GM21723 (cell line): Measurements from ENCODE around the gene RAB44.
"Not testable (repeated sequence)": the region's sequence is repeated elsewhere in the genome, so short reads cannot be mapped to it uniquely, and the experiment has no call there.

Experiments
- ATAC-seq: cut with Tn5 transposase; IDR thresholded peaks from one replicate; pipeline ENCODE4 v1.9.1; 2021; ENCODE audit warnings: mild to moderate bottlenecking, moderate library complexity; ENCODE audit not compliant: unreplicated experiment

RAB44 gene, protein sequence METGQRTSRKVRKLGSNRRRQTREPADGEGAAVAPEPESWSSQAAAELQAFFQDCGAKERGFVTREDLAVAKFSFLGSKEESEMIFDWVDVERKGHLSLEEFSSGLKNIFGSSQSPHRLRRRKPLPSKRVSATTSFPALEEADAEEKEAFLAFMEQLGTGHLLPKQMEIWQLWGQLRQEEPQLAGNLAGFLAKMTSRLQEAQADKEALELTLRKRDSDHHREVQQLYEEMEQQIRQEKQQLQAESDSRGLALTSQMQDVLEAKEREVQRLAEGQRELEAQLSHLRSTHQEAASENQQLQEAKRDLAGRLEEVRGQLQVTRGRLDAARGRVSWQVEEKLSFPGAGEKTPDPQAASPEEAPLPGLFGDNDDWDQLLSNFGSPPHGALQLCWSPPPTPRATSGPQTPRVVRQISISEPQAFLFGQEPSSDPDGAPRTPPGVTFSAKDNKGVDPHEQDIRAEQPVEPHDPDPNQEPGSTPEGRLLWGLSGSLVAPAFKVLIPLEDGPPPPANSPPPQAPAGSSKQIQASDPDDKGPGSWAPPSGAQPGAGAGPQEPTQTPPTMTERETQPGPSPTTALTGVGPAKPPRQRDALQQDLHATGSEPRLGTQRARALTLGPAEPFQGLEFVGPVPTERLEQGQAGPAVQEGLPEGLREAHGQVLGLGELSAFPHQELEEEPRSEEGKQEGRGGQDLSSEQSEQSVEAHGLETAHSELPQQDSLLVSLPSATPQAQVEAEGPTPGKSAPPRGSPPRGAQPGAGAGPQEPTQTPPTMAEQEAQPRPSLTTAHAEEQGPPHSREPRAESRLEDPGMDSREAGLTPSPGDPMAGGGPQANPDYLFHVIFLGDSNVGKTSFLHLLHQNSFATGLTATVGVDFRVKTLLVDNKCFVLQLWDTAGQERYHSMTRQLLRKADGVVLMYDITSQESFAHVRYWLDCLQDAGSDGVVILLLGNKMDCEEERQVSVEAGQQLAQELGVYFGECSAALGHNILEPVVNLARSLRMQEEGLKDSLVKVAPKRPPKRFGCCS

DNA sequence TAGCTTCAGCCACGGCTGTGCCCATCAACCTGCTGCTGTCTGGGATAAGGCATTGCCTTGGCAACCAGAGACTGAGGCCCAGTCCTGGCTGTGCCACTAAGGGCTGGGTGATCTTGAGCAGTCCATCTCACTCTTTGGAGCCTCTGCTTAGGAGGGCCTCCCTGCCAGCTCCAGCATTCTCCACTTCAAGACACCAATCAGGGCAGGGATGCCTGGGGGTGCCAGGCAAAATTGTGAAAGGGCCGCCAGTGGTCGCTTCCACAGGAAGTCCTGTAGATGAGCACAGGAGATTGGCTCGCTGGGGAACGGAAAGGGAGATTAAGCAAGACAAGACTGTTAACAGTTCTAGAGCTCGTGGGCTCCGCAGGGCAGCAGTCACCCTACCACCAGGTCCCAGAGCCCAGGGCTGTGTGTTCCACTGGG is at the start of gene RAB44:
Gene RAB44, plus strand, starts transcription at position 346 of the 423 bp plus-strand sequence. CDS start 6,410 bp downstream, outside the sequence.
- ATAC-seq, result no peak

DNA sequence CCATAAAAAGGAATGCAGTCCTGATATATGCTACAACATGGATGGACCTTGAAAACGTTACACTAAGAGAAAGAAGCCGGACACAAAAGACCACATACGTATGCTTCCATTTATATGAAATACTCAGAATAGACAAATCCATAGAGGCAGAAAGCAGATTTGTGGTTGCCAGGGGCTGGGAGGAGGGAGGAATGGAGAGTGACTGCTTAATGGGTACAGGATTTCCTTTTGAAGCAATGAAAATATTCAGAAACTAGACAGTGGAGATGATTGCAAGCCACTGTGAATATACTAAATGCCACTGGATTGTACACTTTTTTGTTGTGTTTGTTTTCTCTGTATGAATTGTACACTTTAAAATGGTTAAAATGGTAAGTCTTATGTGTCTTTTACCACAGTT is 48.5 kb upstream of the RAB44 start:
- no peak for ATAC-seq

DNA sequence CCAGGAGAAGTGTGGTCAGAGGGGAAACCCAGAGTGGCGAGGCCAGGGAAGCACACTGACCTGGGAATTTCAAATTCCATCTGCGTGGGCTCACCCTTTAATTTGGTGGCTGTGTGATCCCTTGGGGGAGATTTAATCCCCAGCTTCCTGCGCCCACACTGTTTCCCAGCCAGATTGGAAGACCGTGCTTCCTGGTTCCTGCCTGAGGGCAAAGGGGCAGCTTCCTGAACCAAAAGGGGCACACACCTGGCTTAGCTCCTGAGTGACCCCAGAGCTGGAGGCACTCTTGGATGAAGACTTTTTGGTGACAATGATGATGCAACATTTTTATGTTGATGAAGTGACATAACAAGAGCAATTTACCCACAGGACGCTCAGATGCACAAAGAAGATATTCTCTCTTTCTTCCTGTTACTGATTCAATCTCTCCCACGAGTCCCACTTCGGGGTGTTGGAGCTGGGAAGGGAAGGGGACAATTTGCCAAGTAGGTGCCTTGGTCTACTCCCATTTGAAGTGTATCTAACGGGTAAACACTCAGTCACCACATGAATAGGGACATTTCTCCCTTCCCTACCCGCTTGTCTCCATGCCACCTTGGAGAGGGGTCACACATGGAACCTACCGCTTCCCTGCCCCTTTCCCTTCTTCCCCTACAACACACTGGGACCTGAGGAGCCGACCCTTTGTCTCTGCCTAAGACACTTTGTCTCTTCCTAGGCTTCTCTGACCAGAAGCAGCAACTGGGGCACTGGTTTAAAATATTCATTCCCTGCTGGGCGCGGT is 47.7 kb upstream of the RAB44 start:
- ATAC-seq, result no peak

DNA sequence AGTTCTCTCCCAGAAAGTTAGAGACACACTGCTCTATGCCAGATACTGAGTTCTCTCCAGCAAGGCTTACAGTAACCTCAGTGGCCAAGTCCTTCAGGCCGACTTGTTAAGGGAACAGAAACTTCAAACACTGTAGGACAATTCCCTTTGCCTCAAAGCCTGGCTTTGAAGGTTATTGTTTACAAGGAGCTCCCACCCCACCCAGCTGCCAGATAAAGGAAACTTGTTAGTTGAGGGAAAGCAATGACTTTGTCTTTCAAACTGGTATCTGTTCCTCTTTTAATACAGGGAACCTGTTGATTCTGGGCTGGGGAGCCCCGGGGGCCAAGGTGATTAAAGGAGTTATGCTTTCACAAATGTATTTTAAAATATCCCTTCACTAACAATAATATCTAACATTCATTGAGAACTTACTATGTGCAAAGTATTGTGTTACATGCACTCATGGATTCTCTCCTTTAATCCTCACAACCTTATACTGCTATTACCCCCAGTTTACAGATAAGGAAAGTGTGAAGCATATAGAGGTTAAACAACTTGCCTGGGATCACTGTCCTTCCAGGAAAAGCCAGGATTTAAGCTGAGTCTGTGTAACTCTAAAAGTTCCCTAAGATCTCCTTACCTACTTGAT is 46.7 kb upstream of the RAB44 start:
- ATAC-seq, result peak; percentile 79

DNA sequence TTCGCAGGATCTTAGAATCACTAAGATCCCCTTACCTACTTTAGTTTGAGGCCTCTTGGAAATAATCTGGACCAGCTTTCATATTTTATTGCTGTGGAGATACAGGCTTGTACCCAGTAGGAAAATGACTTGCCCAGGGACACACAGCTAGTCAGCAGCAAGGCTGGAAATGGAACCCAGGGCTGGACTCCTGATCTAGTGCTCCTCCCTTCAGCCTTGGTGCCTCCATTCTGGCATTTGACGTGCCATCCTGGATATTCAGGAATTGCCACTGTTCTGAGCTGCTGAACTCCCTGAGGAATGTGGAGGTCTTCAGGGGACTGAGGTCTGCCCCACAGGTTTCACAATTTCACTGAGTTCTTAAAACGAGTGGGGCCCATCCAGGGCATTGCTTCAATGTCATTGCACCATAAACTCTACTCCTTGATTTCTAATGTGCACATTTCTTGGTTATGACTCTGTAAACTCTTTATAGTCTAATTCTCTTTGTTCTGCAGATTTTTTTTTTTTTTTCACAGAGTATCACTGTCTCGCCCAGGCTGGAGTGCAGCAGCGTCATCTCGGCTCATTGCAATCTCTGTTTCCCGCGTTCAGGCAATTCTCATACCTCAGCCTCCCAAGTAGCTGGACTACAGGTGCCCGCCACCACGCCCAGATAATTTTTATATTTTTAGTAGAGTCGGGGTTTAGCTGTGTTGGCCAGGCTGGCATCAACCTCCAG is 45.8 kb upstream of the RAB44 start:
- no peak for ATAC-seq

DNA sequence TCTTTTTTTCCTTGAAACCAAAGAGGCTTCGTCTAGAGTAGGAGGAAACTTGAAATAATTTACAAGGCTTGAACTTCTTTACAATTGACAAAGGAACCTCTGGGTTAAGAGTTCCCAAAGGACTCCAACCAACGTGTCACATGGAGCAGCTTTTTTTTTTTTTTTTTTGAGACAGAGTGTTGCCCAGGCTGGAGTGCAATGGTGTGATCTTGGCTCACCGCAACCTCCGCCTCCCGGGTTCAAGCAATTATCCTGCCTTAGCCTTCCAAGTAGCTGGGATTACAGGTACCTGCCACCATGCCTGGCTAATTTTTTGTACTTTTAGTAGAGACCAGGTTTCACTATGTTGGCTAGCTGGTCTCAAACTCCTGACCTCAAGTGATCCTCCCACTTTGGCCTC is 43.2 kb upstream of the RAB44 start:
- ATAC-seq, result not testable (repeated sequence)

DNA sequence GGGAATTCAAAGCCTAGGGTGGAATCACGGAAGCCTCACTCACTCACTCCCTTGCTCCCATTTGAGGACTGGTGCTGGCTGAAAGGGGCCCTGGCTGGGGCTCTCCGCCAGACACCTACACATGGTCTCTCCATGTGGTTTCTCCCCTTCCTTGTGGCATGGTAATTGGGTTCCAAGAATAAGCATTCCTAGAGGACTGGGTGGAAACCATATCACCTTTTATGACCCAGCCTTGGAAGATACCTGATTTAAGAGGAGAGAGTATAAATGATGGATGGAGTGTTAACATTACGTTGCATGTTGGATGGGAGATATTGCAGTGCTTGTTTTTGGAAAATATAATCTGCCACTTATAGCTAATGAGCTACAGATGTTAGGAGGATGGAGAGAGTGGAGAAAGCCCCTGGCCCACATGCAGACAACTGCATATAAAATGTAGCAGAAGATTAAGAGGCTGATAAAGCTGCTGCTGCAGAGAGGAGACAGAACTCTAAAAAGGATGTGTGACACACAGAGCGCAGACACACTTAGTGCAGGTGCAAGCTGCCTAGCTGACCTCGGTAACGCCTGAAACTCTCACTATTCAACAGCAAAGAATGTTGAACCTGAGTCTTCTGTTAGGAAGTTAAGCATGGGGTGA is 42.4 kb upstream of the RAB44 start:
- no peak for ATAC-seq

DNA sequence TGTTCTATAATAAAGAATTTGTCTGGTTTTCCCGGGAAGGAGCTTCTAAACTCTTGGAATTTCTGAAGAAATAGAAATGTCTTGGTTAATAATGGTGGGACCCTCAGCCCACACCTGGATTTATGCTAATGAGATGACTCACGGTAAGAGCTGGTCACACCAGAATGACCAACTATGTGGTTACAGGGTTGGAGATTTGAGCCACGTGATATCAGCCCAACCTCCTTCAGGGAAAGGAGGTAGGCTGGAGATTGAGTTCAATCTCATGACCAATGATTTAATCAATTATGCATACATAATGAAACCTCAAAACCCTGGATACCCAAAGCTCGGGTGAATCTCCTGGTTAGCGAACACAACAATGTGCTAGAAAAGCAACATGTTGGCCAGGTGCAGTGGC is 41.2 kb upstream of the RAB44 start:
- ATAC-seq, result no peak

DNA sequence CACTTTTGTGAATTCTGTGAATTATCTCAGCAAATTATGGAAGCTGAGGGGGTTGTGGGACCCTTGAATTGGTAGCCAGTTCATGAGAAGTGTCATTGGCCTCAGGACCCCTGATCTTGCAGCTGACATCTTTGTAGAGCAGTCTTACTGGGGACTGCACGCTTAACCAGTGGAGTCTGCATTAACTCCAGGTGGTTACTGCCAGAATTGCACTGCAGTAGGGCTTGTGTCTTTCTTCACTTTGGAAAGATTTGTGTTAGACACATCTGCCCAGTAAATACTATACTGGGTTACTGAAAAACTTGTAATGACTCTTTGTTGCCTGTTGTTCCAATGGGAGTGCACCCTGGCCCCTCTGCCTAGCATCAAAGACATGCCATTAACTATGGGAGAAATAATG is 40.4 kb upstream of the RAB44 start:
- ATAC-seq, result no peak

DNA sequence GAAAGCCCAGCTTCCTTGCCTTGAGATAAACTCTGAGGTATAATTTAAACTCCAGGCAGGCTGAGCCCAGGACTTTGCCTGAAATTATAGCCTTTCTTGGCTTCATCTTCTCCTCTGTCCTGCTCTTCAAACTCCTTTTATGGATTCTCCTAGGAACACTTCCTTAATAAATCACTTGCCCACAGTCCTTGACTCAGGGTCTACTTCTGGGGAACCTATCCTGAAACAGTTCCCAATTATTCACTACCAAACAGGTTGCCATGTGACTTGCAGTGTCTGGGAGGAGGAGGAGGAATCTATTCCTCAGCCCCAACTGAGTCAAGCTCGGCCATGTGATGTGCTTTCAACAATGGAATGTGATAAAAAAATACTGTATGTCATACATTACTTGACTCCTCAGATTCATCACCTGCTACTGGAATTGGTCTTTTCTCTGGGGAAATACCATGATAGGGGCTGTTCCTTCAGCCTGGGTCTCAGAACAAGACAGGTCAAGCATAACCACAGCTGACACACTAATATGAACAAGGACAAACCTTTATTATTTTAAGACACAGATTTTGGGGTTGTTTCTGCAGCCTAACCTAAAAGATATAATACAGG is 39.6 kb upstream of the RAB44 start:
- no peak for ATAC-seq

DNA sequence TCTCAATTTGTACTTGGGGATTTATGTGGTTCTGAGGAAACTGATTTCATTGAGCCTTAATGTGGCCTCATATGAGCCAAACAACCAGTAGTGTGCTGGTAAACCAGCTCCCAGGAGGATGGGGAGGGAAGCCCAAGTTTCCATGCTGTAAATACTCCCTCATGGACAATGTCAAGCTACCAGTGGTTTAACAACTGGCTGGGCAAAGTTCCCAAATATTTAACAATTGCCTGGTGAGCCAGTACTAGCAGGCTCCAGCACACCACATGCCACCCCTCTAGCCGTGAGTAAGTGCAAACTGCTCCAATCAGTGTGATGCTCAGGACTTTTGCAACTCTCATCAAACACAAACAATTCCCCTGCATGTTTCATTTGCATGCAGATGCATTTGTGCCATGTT is 38.4 kb upstream of the RAB44 start:
- ATAC-seq, result no peak

DNA sequence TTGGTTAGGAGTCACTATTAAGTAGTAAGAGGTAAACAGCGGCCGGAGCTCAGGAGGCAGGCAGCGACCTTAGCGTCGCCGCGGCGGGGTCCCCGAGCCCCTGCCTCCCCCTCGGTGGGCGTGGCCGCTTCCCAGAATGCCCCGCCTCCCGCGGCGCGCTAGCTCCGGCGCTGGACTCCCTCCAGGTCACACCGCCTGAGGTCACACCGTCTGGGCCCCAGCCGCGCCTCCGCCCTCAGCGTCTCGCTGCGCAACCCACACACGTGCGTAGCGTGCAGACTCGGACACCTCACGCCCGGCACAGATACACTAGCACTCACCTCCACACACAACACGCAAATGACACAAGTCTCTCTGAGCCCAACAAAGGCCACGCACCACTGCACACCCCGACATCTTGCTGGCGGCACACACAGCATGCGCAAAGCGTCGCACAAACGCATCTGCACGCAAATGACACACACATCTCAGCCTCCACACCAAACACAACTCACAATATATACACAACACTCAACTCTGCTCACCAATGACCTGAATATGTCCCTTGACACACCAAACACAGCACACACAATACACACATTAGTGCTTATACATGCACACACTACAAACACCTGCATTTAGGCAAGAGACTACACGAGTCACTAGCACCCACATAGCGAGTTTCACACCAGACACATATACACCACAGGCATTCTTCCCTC is 36.7 kb upstream of the RAB44 start:
- ATAC-seq, result no peak

DNA sequence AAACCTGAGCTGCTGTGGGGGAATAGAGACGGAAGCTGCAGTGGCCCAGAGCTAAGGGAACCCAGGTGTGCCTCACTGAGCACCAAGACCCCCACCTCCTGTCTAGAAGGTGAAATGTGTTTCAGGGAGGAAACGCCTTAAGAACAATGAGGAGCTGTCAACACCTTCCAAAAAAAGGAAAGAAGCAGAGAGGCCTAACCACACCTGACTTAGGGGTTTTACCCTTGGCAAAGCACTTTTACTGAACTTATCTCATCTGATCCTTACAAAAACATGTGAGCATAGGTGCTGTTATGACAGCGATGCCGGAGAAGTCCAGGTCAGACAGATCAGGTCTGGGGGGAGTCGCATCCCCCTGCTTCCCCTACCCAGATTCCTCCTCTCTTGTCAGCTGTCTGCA is 35.2 kb upstream of the RAB44 start:
- no peak for ATAC-seq

DNA sequence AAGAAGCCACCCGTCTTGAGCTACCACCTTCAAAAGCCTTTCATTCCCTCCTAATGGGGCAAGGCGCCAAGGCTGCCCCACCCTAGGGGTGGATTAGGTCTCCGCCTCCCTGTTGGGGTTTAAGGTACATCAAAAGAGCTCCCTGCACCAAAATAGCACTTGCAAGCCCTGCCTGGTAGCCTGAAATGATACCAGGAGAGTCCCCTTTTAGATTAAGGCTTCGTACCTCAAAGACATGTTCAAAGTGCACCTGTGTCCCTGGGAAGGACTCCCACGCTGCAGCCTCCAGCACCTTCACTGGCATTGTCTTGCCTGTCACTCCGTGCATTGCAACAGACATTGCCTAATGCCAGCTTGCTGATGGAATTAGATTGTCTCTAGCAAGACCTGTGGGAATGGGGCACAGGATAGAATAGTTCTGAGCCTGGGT is 34.8 kb upstream of the RAB44 start:
- no peak for ATAC-seq

DNA sequence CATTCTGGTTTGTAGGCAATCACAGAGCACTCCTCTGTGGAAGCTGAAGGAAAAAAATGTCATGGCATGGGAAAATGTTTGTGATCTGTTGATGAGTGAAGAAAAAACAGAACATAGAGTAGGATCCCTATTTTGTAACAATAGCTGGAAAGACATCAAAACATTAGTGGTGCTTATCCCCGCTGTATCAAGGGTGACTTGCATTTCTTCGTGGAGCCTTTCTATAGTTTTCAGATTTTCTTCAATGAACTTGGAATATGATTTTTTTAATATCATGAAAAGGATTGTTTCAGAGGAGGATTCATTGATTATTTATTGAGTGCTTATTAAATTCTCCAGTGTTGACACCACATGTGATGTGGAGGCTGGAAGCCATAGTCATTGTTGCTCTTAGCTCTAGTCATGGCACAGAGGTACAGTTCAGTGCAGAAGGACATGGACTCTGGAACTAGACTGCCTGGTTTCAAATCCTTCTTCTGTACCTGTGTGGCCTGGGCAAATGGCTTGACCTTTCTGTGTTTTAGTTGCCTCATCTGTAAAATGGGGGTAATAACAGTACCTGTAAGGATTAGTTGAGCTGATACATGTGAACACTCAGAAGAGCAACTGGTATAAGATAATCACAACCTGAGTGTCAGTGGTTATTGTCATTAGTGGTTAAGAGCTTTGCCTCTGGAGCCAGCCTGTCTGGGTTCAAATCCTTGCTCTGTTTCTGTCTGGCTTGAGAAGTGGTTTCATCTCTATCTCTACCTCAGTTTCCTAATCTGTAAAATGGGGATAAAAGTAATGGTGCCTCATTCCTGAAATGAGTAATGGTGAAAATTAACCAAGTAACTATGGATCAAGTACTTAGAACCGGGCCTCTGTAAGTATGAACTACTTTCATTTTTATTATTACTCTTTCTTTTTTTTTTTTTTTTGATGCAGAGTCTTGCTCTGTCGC is 33.9 kb upstream of the RAB44 start:
- no peak for ATAC-seq

DNA sequence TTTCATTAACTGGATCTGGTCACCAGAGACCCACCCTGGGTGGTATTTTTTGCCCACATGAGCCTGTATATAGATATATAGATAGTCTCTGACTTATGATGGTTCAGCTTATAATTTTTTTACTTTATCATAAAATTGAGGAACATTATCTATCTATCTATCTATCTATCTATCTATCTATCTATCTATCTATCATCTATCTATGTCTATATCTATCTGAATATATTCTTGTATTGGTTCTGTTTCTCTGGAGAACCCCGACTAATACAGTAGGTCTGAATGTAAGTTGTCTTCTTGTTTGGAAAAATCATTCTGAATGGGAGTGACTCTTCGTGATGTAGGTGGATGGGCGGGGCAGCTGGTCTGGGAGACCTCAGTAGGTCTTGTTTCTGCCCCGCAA is 32.4 kb upstream of the RAB44 start:
- ATAC-seq, result no peak

DNA sequence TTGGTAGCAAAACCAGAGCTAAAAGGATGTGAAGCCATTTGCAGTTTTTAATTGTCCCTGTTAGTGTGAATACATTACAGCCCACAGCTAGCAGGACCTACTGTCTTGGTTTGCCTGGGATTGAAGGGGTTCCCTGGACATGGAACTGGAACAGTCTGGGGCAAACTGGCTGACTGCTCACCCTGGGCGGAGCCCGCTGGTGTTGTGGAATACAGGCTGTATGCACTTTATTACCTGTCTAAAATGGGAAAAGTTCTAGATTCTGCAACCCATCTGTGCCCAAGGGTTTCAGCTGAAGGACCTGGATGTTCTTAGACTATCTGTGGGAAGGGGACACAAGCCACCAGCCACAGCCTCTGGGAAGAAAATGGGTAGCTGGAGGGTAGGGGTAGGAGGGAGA is 31.3 kb upstream of the RAB44 start:
- no peak for ATAC-seq
